Activated CD4-positive, alpha-beta T cell treated with anti-CD3 and anti-CD28 coated beads, Interleukin-2, Interleukin-4, amounts not matched to agents 100 ng/mL and 50 ng/mL, durations not matched to agents 16 hours and 8 hours (primary cell): Measurements from ENCODE around the gene DPYSL4.
A peak's percentile ranks its signal among the peaks of the same experiment; 100 is the strongest.
"Not testable (repeated sequence)": the region's sequence is repeated elsewhere in the genome, so short reads cannot be mapped to it uniquely, and the experiment has no call there.

Source experiments
- DNase-seq: peaks from one replicate; pipeline ENCODE4 v3.0.0-alpha.2; 2020; ENCODE audit warnings: low spot score

Gene DPYSL4

GRCh38 chr10:132149917-132150316 lies 36.8 kb upstream of the DPYSL4 start:
- no peak for DNase-seq

- DNase-seq = no peak
Observed at GRCh38 chr10:132150777-132151176, 36.0 kb upstream of the DPYSL4 start.

- DNase-seq = no peak
Observed at GRCh38 chr10:132151286-132151950, 35.3 kb upstream of the DPYSL4 start.

GRCh38 chr10:132151951-132152505 lies 34.7 kb upstream of the DPYSL4 start:
- no peak for DNase-seq

GRCh38 chr10:132152896-132153580 lies 33.7 kb upstream of the DPYSL4 start:
- DNase-seq = no peak

- no peak for DNase-seq
Observed at GRCh38 chr10:132153616-132154217, 33.0 kb upstream of the DPYSL4 start.

GRCh38 chr10:132154440-132154839 lies 32.3 kb upstream of the DPYSL4 start:
- no peak for DNase-seq

- no peak for DNase-seq
Observed at GRCh38 chr10:132154931-132155330, 31.8 kb upstream of the DPYSL4 start.

GRCh38 chr10:132155723-132156381 lies 30.9 kb upstream of the DPYSL4 start:
- no peak for DNase-seq

- no peak for DNase-seq
Observed at GRCh38 chr10:132156382-132156781, 30.4 kb upstream of the DPYSL4 start.

GRCh38 chr10:132157101-132157500 lies 29.6 kb upstream of the DPYSL4 start:
- DNase-seq = no peak

GRCh38 chr10:132158122-132158741 lies 28.5 kb upstream of the DPYSL4 start:
- DNase-seq = peak; percentile 19

- no peak for DNase-seq
Observed at GRCh38 chr10:132158823-132159222, 27.9 kb upstream of the DPYSL4 start.

GRCh38 chr10:132159302-132160230 lies 27.2 kb upstream of the DPYSL4 start:
- DNase-seq = peak; percentile 21

GRCh38 chr10:132160231-132160630 lies 26.5 kb upstream of the DPYSL4 start:
- not testable (repeated sequence) for DNase-seq

GRCh38 chr10:132160834-132161622 lies 25.7 kb upstream of the DPYSL4 start:
- not testable (repeated sequence) for DNase-seq

- DNase-seq = peak; percentile 47
Observed at GRCh38 chr10:132162021-132162531, 24.7 kb upstream of the DPYSL4 start.

GRCh38 chr10:132162590-132163277 lies 24.0 kb upstream of the DPYSL4 start:
- no peak for DNase-seq

- DNase-seq = peak; percentile 68
Observed at GRCh38 chr10:132163278-132163765, 23.4 kb upstream of the DPYSL4 start.
